HUES64 (cell line): Measurements from ENCODE around the gene OXNAD1.

Experiments used
- H3K27ac ChIP-seq: 2 replicates; pipeline ENCODE4 v1.7.0; 2013; ENCODE audit warnings: low read depth, low read length, inconsistent platforms
- H3K27me3 ChIP-seq: 2 replicates; pipeline ENCODE4 v1.6.1; 2013; ENCODE audit warnings: mild to moderate bottlenecking, low read length; ENCODE audit not compliant: insufficient read depth
- H3K36me3 ChIP-seq: 2 replicates; pipeline ENCODE4 v1.6.1; 2013; ENCODE audit warnings: mild to moderate bottlenecking, low read length; ENCODE audit not compliant: insufficient read depth
- H3K4me1 ChIP-seq: 2 replicates; pipeline ENCODE4 v1.6.1; 2013; ENCODE audit warnings: mild to moderate bottlenecking, low read length, moderate library complexity; ENCODE audit not compliant: insufficient read depth
- H3K4me3 ChIP-seq: 2 replicates; pipeline ENCODE4 v1.5.1; 2013; ENCODE audit warnings: mild to moderate bottlenecking, low read length, moderate library complexity
- H3K9ac ChIP-seq: 2 replicates; pipeline ENCODE4 v1.6.1; 2013; ENCODE audit warnings: mild to moderate bottlenecking, low read depth, low read length
- H3K9me3 ChIP-seq: 2 replicates; pipeline ENCODE4 v1.6.1; 2013; ENCODE audit warnings: low read depth, low read length; ENCODE audit not compliant: insufficient read depth
- WGBS: fragments of 150-250, 120-280 bp; methylation state at CpG from one replicate; pipeline ENCODE4 v1.1.7; 2013; ENCODE audit warnings: missing lambda C conversion rate; 5-methylcytosine and 5-hydroxymethylcytosine counted together

Gene OXNAD1

GRCh38 chr3:16295298-16295890, 30.4 kb downstream of the OXNAD1 start:
- Histone ChIP-seq H3K27me3 (no peaks in the 10 kb centered on the region), H3K4me3 (no peak overlapping the region), H3K27ac (no peak overlapping the region), H3K9me3 (peaks cover 7% of the 10 kb centered on the region; the same call in 1 of the 2 replicates), H3K9ac (no peak overlapping the region), H3K4me1 (peaks cover 5% of the 10 kb centered on the region; the same call in 1 of the 2 replicates), H3K36me3 (peaks cover 53% of the 10 kb centered on the region)
- WGBS, result 92% methylated on average over 3 of the region's 3 CpGs

- H3K27me3 ChIP-seq, result no peaks in the 10 kb centered on the region
- no peak overlapping the region for H3K27ac ChIP-seq
- H3K9ac ChIP-seq, result no peak overlapping the region
- H3K36me3 ChIP-seq, result peaks cover 47% of the 10 kb centered on the region
- no peak overlapping the region for H3K4me3 ChIP-seq
- H3K4me1 ChIP-seq, result peaks cover 33% of the 10 kb centered on the region
- peaks cover 7% of the 10 kb centered on the region; the same call in 1 of the 2 replicates for H3K9me3 ChIP-seq
- WGBS, result 93% methylated on average over 9 of the region's 9 CpGs
Measured at GRCh38 chr3:16297997-16298885, 33.2 kb downstream of the OXNAD1 start.

GRCh38 chr3:16298891-16299290, 33.9 kb downstream of the OXNAD1 start:
- H3K4me1 ChIP-seq, result peaks cover 39% of the 10 kb centered on the region
- no peaks in the 10 kb centered on the region for H3K27me3 ChIP-seq
- no peak overlapping the region for H3K9ac ChIP-seq
- no peak overlapping the region for H3K4me3 ChIP-seq
- WGBS, result 95% methylated on average over 6 of the region's 6 CpGs
- no peak overlapping the region for H3K27ac ChIP-seq
- peaks cover 47% of the 10 kb centered on the region for H3K36me3 ChIP-seq
- peaks cover 7% of the 10 kb centered on the region; the same call in 1 of the 2 replicates for H3K9me3 ChIP-seq

GRCh38 chr3:16299746-16300145, 34.7 kb downstream of the OXNAD1 start:
- Histone ChIP-seq H3K27ac (no peak overlapping the region), H3K4me3 (no peak overlapping the region), H3K4me1 (peaks cover 43% of the 10 kb centered on the region), H3K36me3 (peaks cover 51% of the 10 kb centered on the region), H3K27me3 (no peaks in the 10 kb centered on the region), H3K9ac (no peak overlapping the region), H3K9me3 (peaks cover 7% of the 10 kb centered on the region; the same call in 1 of the 2 replicates)
- WGBS, result 94% methylated on average over 2 of the region's 3 CpGs

GRCh38 chr3:16300307-16300706, 35.3 kb downstream of the OXNAD1 start:
- WGBS, result 96% methylated on average over 2 of the region's 2 CpGs
- no peak overlapping the region for H3K27ac ChIP-seq

GRCh38 chr3:16300881-16301359, 35.9 kb downstream of the OXNAD1 start:
- no peak overlapping the region for H3K4me3 ChIP-seq
- 91% methylated on average over 2 of the region's 2 CpGs for WGBS
- H3K4me1 ChIP-seq, result peaks cover 43% of the 10 kb centered on the region

More at GRCh38 chr3:16300307-16300706, 35.3 kb downstream of the OXNAD1 start:
- peaks cover 50% of the 10 kb centered on the region for H3K36me3 ChIP-seq
- H3K4me1 ChIP-seq, result peaks cover 43% of the 10 kb centered on the region
- peaks cover 7% of the 10 kb centered on the region; the same call in 1 of the 2 replicates for H3K9me3 ChIP-seq
- H3K9ac ChIP-seq, result no peak overlapping the region
- no peaks in the 10 kb centered on the region for H3K27me3 ChIP-seq
- no peak overlapping the region for H3K4me3 ChIP-seq

GRCh38 chr3:16301507-16301906, 36.5 kb downstream of the OXNAD1 start:
- H3K27ac ChIP-seq, result peak overlapping the region; percentile 88
- no peaks in the 10 kb centered on the region for H3K27me3 ChIP-seq
- WGBS, result 32% methylated on average over 6 of the region's 6 CpGs
- peaks cover 43% of the 10 kb centered on the region for H3K4me1 ChIP-seq
- H3K9ac ChIP-seq, result peak overlapping the region; percentile 41
- H3K36me3 ChIP-seq, result peaks cover 47% of the 10 kb centered on the region
- peaks cover 7% of the 10 kb centered on the region; the same call in 1 of the 2 replicates for H3K9me3 ChIP-seq
- no peak overlapping the region for H3K4me3 ChIP-seq

More at GRCh38 chr3:16300881-16301359, 35.9 kb downstream of the OXNAD1 start:
- Histone ChIP-seq H3K9ac (no peak overlapping the region), H3K36me3 (peaks cover 49% of the 10 kb centered on the region), H3K9me3 (peaks cover 7% of the 10 kb centered on the region; the same call in 1 of the 2 replicates), H3K27me3 (no peaks in the 10 kb centered on the region), H3K27ac (peak overlapping the region; percentile 88; the same call in 1 of the 2 replicates)

GRCh38 chr3:16302082-16302631, 37.1 kb downstream of the OXNAD1 start:
- 52% methylated on average over 6 of the region's 6 CpGs for WGBS
- peak overlapping the region; percentile 88 for H3K27ac ChIP-seq
- no peaks in the 10 kb centered on the region for H3K27me3 ChIP-seq
- peaks cover 43% of the 10 kb centered on the region for H3K4me1 ChIP-seq
- peak overlapping the region; percentile 13; the same call in 1 of the 2 replicates for H3K4me3 ChIP-seq
- H3K9ac ChIP-seq, result peak overlapping the region; percentile 41
- H3K9me3 ChIP-seq, result 0 out of 2 replicates have a peak, but pooled peaks cover 2% of the 10 kb centered on the region
- H3K36me3 ChIP-seq, result peaks cover 43% of the 10 kb centered on the region

- Histone ChIP-seq H3K4me1 (peaks cover 43% of the 10 kb centered on the region), H3K27me3 (no peaks in the 10 kb centered on the region), H3K36me3 (peaks cover 40% of the 10 kb centered on the region), H3K4me3 (no peak overlapping the region), H3K9me3 (no peaks in the 10 kb centered on the region), H3K27ac (peak overlapping the region; percentile 88; the same call in 1 of the 2 replicates), H3K9ac (no peak overlapping the region)
- WGBS, result 93% methylated on average over 1 of the region's 2 CpGs
Measured at GRCh38 chr3:16303037-16303575, 38.1 kb downstream of the OXNAD1 start.

- no peak overlapping the region for H3K9ac ChIP-seq
Measured at GRCh38 chr3:16304061-16305010, 39.3 kb downstream of the OXNAD1 start.

More at GRCh38 chr3:16304061-16305010, 39.3 kb downstream of the OXNAD1 start:
- 92% methylated on average over 2 of the region's 2 CpGs for WGBS
- peaks cover 43% of the 10 kb centered on the region for H3K4me1 ChIP-seq
- no peak overlapping the region for H3K4me3 ChIP-seq
- no peaks in the 10 kb centered on the region for H3K27me3 ChIP-seq
- no peak overlapping the region for H3K27ac ChIP-seq
- no peaks in the 10 kb centered on the region for H3K9me3 ChIP-seq
- H3K36me3 ChIP-seq, result peaks cover 36% of the 10 kb centered on the region
